GM21360 (cell line): ENCODE data around the gene TMPRSS12.
"Not testable (repeated sequence)": the region's sequence is repeated elsewhere in the genome, so short reads cannot be mapped to it uniquely, and the experiment has no call there.

Experiments used
- ATAC-seq: cut with Tn5 transposase; IDR thresholded peaks from one replicate; pipeline ENCODE4 v1.9.1; 2021; ENCODE audit warnings: mild to moderate bottlenecking, moderate library complexity; ENCODE audit not compliant: unreplicated experiment

Gene TMPRSS12

DNA sequence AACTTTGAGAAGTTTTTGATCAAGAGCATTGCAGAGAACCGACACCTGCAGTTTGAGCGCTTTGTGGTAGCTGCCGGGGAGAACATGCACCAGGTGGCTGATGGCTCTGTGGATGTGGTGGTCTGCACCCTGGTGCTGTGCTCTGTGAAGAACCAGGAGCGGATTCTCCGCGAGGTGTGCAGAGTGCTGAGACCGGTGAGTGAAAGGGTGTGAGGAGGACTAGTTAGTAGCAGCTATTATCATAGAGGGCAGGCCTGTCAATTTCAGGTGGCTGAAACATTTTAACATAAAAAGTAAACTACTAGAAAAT, 82.6 kb downstream of the TMPRSS12 start:
- no peak for ATAC-seq

- ATAC-seq: no peak
These were observed 83.2 kb downstream of the TMPRSS12 start for GRCh38 chr12:50925920-50926319.

GRCh38 chr12:50926415-50926814, 83.7 kb downstream of the TMPRSS12 start:
- ATAC-seq: no peak

GRCh38 chr12:50926932-50927331, 84.2 kb downstream of the TMPRSS12 start:
- not testable (repeated sequence) for ATAC-seq

DNA sequence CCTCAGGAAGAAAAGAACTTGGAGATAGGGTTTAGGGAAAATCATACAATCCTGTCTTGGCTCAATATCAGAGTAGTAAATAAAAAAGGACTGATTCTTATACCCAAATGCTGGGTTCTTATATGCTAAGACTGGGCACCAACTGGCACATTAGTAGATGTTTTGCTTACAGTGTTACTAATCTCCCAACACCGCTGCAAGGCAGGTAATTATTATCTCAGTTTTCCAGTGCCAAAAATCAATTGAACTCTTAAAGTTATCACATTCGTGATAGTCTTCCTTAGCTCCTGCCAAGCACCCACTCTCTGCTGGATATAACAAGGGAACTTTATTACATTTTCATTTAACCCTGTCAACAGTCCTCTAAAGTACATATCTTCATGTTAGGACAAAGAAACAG, 84.6 kb downstream of the TMPRSS12 start:
- ATAC-seq: no peak

DNA sequence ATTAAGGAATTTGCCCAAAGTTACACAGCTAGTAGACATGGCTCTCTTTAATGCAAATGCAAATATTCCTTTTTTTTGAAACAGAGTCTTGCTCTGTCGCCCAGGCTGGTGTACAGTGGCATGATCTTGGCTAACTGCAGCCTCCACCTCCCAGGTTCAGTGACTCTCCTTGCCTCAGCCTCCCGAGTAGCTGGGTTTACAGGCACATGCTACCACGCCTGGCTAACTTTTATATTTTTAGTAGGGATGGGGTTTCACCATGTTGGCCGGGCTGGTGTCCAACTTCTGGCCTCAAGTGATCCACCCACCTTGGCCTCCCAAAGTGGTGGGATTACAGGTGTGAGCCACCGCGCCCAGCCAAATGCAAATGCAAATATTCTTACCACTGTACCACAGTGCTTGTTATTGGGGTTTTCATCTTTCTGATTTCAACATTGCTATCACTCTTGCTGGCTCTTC, 85.1 kb downstream of the TMPRSS12 start:
- no peak for ATAC-seq

GRCh38 chr12:50928392-50928791, 85.7 kb downstream of the TMPRSS12 start:
- no peak for ATAC-seq

- no peak for ATAC-seq
These were observed 87.1 kb downstream of the TMPRSS12 start for GRCh38 chr12:50929831-50930230.

DNA sequence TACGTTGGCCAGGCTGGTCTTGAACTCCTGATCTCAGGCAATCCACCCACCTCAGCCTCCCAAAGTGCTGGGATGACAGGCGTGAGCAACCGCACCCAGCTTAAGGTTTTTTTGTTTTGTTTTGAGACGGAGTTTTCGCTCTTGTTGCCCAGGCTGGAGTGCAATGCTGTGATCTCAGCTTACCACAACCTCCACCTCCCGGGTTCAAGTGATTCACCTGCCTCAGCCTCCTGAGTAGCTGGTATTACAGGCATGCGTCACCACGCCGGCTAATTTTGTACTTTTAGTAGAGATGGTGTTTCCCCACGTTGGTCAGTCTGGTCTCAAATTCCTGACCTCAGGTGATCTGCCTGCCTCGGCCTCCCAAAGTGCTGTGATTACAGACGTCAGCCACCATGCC, 87.8 kb downstream of the TMPRSS12 start:
- ATAC-seq: not testable (repeated sequence)

- ATAC-seq: no peak
These were observed 90.1 kb downstream of the TMPRSS12 start for GRCh38 chr12:50932787-50933280.

GRCh38 chr12:50933459-50934124, 90.9 kb downstream of the TMPRSS12 start:
- ATAC-seq: no peak

DNA sequence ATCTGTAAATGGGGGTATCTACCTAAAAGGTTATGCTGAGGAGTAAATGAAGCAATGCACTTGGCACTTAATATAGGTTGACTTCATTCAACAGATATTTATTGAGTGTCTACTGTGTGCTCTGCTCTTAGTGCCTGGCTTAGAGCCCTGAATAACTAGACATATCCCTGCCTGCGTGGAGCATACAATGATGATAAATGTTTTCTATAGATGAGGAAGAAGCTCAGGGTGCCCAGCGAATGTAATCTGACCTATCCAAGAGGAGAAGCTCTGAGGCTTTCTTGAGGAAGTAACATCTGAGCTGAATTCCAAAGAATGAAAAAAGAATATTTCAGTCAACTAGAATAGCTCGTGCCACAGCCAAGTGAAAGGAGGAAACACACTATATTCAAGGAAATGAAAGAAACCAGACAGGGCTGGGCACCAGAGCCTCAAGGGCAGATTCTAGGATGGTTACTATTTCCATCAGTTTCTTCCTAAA, 91.7 kb downstream of the TMPRSS12 start:
- ATAC-seq: no peak

DNA sequence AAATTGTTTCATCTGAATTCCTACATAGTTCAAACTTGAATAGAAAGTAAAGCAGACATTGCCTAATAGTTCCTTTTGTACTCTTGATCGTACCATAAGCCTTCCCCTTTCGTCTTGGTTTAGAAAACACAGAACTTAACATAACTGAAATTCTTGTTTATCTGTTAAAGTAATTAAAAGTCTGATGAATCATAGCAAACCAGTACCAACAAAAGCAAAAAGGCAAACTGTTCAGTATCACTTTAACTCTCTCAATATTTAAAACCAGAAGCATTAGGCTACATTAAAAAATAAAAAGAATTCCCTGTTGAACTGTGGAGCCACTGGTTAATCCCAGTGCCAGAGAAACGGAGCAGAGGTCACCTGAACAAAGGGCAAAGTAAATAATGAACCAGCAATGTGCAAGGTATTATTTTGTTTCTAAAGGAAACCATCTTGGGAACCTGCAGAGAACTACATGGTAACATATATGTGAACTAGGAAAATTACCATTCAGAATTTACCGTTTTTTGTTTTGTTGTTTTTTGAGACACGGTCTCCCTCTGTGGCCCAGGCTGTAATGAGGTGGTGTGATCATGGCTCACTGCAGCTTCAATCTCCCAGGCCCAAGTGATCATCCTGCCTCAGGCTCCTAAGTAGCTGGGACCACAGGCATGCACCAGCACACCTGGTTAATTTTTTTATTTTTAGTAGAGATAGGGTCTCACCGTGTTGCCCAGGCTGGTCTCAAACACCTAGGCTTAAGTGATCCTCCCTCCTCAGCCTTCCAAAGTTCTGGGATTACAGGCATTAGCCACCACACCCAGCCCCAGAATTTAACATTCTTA, 92.5 kb downstream of the TMPRSS12 start:
- no peak for ATAC-seq

DNA sequence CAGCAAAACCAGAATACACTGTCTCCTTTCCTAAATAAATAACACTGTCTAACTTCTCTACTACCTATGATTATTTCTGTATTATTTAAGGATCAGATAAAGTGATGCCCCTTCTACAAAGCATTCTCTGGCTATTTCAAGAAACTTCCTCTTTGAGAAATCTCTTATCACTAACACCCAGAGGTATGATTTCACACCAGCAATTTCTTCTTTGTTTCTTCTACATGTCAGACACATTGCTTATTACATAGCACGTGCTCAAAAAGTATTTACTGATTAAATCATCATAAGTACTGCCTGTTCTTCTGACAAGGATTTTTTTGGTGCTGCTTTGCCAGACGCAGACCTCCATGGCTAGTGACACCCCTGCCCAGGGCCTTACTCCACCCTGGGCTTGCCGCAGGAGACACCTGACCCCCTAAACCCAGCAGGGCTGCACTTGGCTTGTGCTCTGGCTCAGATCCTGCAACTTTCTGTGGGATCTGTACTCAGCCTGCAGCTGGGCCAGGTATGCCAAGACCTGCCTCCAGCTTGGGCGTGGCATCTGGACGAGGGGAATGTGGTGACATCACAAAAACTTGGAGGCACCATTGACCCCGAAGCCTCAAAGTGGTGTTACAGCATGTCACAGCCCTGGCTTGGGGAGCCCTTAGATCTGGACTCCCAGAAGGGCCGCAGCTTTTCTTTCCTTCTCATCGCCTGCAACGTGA, 94.2 kb downstream of the TMPRSS12 start:
- ATAC-seq: no peak
